Stimulated activated memory B cell treated with anti-CD40 and anti-IgM and Interleukin-4, amounts not matched to agents 10 μg/mL and 1 μg/mL and 100 μg/mL, for 72 hours (primary cell): ENCODE data around the gene RPS2.
"Not testable (repeated sequence)": the region's sequence is repeated elsewhere in the genome, so short reads cannot be mapped to it uniquely, and the experiment has no call there.

Experiments used
- ATAC-seq: fragments of 150-1000 bp; cut with Tn5 transposase; 2 replicates; pipeline ENCODE4 v1.10.0; 2021
- H3K27ac Mint-ChIP-seq: one replicate; pipeline ENCODE4 v1.8.0; 2022; ENCODE audit warnings: mild to moderate bottlenecking, mixed read lengths
- H3K27me3 Mint-ChIP-seq: one replicate; pipeline ENCODE4 v1.8.0; 2022; ENCODE audit warnings: mixed read lengths
- H3K36me3 Mint-ChIP-seq: one replicate; pipeline ENCODE4 v1.8.0; 2022; ENCODE audit warnings: mixed read lengths
- H3K4me1 Mint-ChIP-seq: one replicate; pipeline ENCODE4 v1.8.0; 2022; ENCODE audit warnings: mixed read lengths
- H3K4me3 Mint-ChIP-seq: one replicate; pipeline ENCODE4 v1.8.0; 2022; ENCODE audit warnings: mild to moderate bottlenecking, moderate library complexity, mixed read lengths
- H3K9me3 Mint-ChIP-seq: one replicate; pipeline ENCODE4 v1.8.0; 2022; ENCODE audit warnings: mixed read lengths

The RPS2 gene

DNA sequence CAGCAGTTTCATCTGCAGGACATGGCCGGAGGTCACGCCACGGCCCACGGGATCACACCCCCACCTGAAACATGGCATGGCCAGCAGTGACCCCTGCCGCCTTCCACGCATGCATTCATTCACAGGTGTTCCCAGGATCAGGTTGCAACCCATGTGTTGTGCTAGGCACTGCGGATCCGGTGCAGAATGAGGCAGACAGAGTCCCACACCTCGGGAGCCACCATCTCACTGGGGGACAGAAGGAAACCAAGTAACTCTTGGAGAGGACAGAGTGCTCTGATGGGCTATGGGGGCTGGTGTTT is 17.3 kb downstream of the RPS2 start:
- H3K4me3 Mint-ChIP-seq, result no peak overlapping the region

DNA sequence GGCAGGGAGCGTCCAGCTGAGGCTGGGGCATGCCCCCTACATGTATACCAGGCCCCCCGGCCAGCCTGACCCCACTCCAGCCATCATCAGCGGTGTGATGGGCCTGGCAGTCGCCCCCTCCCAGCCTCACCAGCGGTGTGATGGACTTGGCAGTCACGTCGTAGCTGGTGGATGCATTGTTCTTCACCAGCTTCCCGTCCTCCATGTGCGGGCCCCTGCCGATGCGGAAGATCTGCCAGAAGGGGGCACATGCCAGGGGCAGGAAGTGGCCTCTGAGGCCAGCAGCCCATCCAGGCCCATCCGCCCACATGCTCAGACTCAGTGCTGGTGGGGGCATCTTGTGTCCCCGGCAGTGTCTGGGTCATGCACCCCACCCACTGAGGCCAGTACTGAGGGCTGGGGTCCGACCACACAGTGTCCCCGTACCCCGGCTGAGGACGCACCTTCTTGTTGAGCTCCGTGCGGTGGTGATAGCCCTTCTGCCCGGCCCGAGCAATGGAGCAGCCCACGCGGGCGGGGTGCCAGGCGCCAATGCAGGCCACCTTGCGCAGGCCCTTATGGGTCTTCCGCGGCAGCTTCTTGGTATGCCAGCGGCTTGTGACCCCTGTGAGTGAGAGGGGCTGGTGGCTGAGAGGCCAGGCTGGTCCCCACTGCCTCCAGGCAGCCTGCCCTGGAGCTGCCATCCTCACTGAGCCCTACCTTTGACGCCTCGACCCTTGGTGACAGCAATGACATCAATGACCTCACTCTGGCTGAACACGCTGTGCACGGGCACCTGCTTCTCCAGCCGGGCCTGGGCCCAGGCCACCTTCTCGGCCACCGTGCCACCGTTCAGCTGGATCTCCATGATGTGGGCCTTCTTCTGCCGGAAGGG is 17.9 kb downstream of the RPS2 start:
- no peak for ATAC-seq
- peaks cover 27% of the 10 kb centered on the region for H3K4me1 Mint-ChIP-seq

More for the DNA sequence above, 17.3 kb downstream of the RPS2 start:
- Mint-ChIP-seq H3K36me3 (no peaks in the 10 kb centered on the region), H3K4me1 (peaks cover 22% of the 10 kb centered on the region), H3K27ac (no peak overlapping the region), H3K27me3 (peaks cover 15% of the 10 kb centered on the region), H3K9me3 (no peaks in the 10 kb centered on the region)
- ATAC-seq, result no peak

DNA sequence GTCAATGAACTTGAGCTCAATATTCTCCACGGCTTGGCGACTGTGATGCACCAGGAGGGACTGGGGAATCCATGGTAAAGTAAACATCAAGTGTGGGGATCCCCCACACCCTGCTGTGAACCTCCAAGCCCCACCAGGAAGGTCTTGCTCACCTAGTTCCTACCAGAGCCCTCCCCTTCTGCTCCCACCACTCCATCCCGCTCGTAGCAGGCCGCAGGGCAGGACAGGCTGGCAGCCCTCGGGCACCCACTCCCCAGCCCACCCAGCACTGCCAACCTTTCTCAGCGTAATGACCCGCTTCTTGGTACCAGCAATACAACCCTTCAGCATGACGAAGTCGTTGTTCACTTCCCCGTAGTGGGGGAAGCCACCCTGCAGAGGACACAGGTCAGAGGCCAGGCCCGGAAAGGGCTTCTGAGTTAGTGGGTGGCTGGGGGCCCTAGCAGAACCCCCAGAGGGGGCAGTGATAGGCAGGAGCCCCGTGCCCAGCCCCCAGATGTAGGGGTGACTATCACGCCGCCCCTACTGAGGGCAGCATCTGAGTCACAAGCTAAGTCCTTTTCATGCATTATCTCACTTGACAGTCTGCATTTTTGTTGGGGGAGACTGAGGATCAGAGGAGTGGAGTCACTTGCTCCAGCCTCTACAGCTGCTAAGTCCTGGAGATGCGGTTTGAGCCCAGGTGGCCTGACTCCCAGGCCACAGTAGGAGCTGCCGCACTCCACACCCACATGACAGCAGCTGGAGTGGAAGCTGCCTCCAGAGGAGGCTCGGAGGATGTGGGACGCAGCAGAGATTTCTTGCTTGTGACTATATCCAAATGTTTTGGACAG is 18.9 kb downstream of the RPS2 start:
- peaks cover 15% of the 10 kb centered on the region for H3K27me3 Mint-ChIP-seq
- no peaks in the 10 kb centered on the region for H3K36me3 Mint-ChIP-seq
- H3K4me3 Mint-ChIP-seq, result no peak overlapping the region
- peaks cover 34% of the 10 kb centered on the region for H3K4me1 Mint-ChIP-seq
- ATAC-seq, result no peak
- H3K27ac Mint-ChIP-seq, result no peak overlapping the region
- H3K9me3 Mint-ChIP-seq, result no peaks in the 10 kb centered on the region

More for the DNA sequence above, 17.9 kb downstream of the RPS2 start:
- H3K27ac Mint-ChIP-seq, result no peak overlapping the region
- no peaks in the 10 kb centered on the region for H3K9me3 Mint-ChIP-seq
- H3K27me3 Mint-ChIP-seq, result peaks cover 15% of the 10 kb centered on the region
- no peak overlapping the region for H3K4me3 Mint-ChIP-seq
- H3K36me3 Mint-ChIP-seq, result no peaks in the 10 kb centered on the region

DNA sequence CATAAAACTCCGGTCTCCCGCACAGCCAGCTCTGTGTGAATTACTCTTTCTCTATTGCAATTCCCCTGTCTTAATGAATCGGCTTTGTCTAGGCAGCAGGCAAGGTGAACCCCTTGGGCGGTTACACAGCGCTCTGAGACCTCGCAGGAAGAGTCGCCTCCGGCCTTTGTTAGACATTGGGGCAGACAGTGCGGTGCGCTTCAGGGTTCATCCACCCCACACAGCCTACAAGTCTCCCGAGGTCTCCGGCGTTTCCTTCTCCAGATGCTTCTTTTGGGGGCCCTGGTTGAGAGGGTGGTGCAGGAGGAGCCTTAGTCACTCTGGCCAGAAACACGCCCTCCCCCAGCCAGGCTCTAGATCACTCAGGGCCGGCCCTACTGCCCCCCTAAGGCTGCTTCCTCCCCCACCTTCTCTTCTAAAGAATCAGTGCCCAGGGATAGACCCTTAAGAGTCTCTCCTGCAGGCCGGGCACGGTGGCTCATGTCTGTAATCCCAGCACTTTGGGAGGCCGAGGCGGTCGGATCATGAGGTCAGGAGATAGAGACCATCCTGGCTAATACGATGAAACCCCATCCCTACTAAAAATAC is 19.9 kb downstream of the RPS2 start:
- ATAC-seq, result no peak
- Mint-ChIP-seq H3K27ac (no peak overlapping the region), H3K36me3 (no peaks in the 10 kb centered on the region), H3K4me1 (peaks cover 40% of the 10 kb centered on the region), H3K9me3 (no peaks in the 10 kb centered on the region), H3K4me3 (peak overlapping the region; percentile 97), H3K27me3 (peaks cover 15% of the 10 kb centered on the region)

- Mint-ChIP-seq H3K9me3 (no peaks in the 10 kb centered on the region), H3K27ac (peak within 1 kb of the TSS; percentile 94), H3K36me3 (peaks cover 14% of the 10 kb centered on the region), H3K27me3 (peaks cover 7% of the 10 kb centered on the region), H3K4me1 (peaks cover 40% of the 10 kb centered on the region), H3K4me3 (peak within 1 kb of the TSS; percentile 97)
- ATAC-seq, result peak; percentile 97
These were observed 21.6 kb downstream of the RPS2 start, which contains the start of gene MSRB1 for GRCh38 chr16:1942810-1943726. TSS of gene MSRB1 (minus strand) at chr16:1943199. CDS start at chr16:1943156, 43 bp downstream.

DNA sequence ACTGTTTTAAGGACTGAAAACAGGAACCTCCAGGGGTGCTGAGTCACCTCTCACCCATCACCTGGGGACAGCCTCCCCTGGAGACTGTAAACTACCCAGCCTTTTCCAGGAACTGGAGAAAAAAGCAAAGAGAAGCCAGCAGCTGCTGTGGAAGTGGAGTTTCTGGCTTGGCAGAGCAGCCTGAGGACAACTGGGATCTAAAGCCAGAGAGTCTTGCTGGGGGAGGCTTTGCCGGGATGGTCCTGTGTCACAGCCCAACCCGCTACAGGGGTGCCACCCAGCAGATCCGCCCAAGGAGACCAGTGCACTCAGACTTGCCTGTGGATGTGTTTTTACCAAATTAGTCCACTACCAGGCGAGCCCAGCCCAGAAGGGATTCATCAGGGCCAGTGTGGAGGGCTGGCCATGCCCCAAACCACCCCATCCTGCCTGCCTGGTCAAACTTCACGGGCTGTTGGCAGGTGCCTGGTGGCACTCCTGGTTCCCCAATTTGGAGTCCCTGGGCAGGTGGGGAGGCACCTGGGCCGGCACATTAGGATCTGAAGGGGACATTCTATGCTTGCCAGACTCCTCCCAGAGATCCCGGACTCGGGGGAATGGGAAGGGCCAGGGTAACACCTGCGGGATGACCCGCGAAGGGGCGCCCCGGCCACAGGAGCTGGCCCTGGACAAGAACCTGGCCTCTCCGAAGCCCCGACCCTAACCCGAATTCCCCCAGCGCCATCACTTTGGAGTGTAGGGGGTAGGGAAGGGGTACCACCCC is 22.4 kb downstream of the RPS2 start:
- Mint-ChIP-seq H3K27me3 (peaks cover 1% of the 10 kb centered on the region), H3K27ac (peak overlapping the region; percentile 94), H3K36me3 (peaks cover 18% of the 10 kb centered on the region), H3K4me3 (peak overlapping the region; percentile 97), H3K4me1 (peaks cover 40% of the 10 kb centered on the region), H3K9me3 (no peaks in the 10 kb centered on the region)
- ATAC-seq, result no peak

DNA sequence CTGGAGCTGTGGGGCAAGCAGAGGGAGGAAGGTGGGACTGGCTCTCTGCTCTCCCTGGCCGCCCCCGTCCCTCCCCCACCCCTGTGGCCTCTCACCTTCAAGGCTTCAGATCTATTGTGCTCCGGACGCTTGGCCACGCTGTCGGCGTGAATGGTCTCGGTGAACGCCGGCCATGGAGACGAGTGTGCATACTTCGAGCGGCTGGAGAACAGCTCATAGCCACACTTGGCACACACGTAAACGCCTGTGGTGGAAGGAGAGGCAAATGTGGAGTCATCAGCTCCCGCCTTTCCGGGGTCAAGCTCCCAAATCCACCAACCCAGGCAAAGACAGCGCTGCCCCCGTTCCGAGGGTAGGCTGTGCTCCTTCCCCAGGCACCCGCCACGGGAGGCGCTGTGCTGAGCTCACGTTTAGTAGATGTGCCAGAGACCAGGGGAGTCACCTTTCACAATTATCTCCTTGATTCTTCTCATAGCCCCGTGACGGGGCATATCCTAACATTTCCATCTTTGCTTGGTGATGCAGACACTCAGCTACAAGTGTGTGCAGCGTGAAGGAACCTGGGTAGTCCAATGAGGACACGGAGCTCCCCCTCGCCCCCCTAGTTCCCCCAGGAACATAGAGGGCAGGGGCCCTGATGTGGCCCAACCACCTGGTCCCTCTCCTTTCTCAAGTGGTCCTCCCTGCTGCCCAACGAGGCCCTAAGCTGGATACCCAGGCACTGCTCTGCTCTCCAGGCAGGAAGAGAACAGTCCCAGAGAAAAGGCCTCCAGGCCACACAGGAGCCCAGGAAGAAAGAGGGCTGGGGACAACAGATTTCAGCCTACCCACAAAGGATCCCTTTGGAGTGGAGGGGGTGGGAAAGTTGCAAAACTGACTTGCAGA is 23.2 kb downstream of the RPS2 start:
- H3K4me1 Mint-ChIP-seq, result peaks cover 40% of the 10 kb centered on the region
- H3K27me3 Mint-ChIP-seq, result no peaks in the 10 kb centered on the region
- H3K9me3 Mint-ChIP-seq, result no peaks in the 10 kb centered on the region
- no peak for ATAC-seq
- H3K36me3 Mint-ChIP-seq, result peaks cover 25% of the 10 kb centered on the region
- H3K27ac Mint-ChIP-seq, result peak overlapping the region; percentile 94
- H3K4me3 Mint-ChIP-seq, result peak overlapping the region; percentile 97

DNA sequence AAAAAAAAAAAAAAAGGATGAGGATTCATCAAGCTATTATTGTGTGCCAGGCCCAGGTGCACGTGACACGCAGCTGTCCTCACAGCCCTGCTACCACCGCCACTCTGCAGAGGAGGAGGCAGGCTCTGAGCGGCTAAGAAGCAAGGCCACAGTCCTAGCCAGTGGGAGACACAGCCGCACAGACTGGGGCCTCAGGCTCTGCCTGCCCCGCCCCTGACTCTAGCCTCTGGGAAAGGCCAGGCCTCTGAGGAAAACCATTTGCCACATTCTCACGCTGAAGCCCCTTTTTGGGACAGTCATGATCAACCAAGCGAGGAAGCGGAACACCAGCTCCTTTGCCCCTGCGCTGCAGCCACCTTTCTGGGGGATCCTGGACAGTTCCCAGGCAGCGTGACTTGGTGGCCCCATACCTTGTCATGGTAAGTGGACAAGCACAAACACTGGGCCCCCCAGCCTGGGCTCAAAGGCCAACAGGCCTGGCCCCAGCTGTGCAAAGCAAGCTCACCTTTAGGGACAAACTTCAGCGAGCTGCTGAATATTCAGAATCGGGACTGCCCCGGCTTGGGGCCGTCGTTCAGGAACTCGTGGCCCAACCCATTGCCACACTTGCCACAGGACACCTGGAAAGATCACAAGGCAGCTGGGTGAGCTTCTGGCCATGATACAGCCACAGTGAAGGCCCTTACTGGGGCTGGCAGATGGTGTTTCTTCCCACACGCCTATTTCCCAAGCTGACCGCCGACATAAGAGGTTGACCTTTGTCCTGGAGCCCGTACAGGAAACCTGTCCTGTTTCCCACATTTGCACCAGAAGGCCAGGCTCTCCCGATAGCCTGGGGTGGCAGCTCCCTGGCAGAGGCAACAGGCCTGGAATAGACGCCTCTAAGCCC is 24.1 kb downstream of the RPS2 start:
- no peak overlapping the region for H3K4me3 Mint-ChIP-seq
- H3K27me3 Mint-ChIP-seq, result no peaks in the 10 kb centered on the region
- peaks cover 40% of the 10 kb centered on the region for H3K4me1 Mint-ChIP-seq
- H3K27ac Mint-ChIP-seq, result peak overlapping the region; percentile 32
- ATAC-seq, result no peak
- H3K36me3 Mint-ChIP-seq, result peaks cover 25% of the 10 kb centered on the region
- no peaks in the 10 kb centered on the region for H3K9me3 Mint-ChIP-seq

DNA sequence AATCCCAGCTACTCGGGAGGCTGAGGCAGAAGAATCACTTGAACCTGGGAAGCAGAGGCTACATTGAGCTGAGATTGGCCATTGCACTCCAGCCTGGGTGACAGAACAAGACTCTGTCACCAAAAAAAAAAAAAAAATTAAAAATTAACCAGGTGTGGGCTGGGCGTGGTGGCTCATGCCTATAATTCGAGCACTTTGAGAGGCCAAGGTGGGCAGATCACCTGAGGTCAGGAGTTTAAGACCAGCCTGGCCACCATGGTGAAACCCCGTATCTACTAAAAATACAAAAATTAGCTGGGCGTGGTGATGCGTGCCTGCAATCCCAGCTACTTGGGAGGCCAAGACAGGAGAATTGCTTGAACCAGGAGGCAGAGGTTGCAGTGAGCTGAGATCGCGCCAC is 24.8 kb downstream of the RPS2 start:
- H3K27ac Mint-ChIP-seq, result peak overlapping the region; percentile 32
- peaks cover 25% of the 10 kb centered on the region for H3K36me3 Mint-ChIP-seq
- H3K4me3 Mint-ChIP-seq, ATAC-seq, H3K9me3 Mint-ChIP-seq, H3K27me3 Mint-ChIP-seq: not testable (repeated sequence)
- H3K4me1 Mint-ChIP-seq, result peaks cover 40% of the 10 kb centered on the region

GRCh38 chr16:1938910-1939309 is 25.7 kb downstream of the RPS2 start:
- Mint-ChIP-seq H3K9me3 (no peaks in the 10 kb centered on the region), H3K27me3 (peaks cover under 1% of the 10 kb centered on the region), H3K36me3 (peaks cover 25% of the 10 kb centered on the region), H3K27ac (no peak overlapping the region), H3K4me1 (peaks cover 33% of the 10 kb centered on the region), H3K4me3 (no peak overlapping the region)
- no peak for ATAC-seq

- Mint-ChIP-seq H3K27me3 (peaks cover 6% of the 10 kb centered on the region), H3K27ac (no peak overlapping the region), H3K9me3 (no peaks in the 10 kb centered on the region), H3K4me1 (peaks cover 28% of the 10 kb centered on the region), H3K36me3 (peaks cover 25% of the 10 kb centered on the region), H3K4me3 (no peak overlapping the region)
- no peak for ATAC-seq
These were observed 26.3 kb downstream of the RPS2 start for GRCh38 chr16:1938316-1938715.

GRCh38 chr16:1936945-1937479 is 27.6 kb downstream of the RPS2 start:
- peaks cover 25% of the 10 kb centered on the region for H3K36me3 Mint-ChIP-seq

More at GRCh38 chr16:1936945-1937479, 27.6 kb downstream of the RPS2 start:
- Mint-ChIP-seq H3K27me3 (peaks cover 14% of the 10 kb centered on the region), H3K9me3 (no peaks in the 10 kb centered on the region), H3K4me1 (peaks cover 16% of the 10 kb centered on the region), H3K4me3 (no peak overlapping the region), H3K27ac (no peak overlapping the region)
- ATAC-seq, result no peak
